ENCODE measurements around the gene SEPTIN14. TPM values are rescaled to one million over a fixed set of nuclear protein-coding genes. Genes with fewer than 3 reads are reported as not detected.

SEPTIN14 gene
- total and polyA plus RNA-seq, 2 of the 8 experiments (the other 6 are each of a cell fraction or from before 2014, with no cell fraction given) = not detected

DNA sequence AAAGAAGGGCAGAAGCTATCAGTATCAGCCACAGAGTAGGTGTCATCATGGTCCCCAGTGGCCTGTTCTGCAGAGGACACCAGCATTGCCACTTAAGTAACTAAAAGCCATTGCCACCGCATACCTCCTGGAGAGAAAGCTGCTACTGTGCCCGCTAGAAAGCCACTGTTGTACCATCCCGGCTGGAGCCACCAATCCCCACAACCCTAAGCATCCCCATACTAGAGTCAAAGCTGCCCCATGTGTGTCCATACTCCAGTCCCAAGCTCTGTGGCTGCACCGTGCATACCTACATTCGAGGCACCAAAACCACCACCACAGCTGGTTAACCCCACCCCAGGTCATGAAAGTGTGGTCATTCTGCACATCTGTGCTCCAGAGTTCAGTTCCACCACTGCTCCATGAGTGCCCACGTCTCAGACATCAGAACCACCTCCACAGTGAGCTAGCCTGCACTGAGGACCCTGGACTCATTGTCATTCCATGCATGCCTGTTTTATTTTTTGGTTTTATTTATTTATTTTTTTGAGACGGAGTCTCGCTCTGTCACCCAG, 9.5 kb upstream of the SEPTIN14 start:
- TF ChIP-seq JUND (IDR thresholded peaks at IDR 0.05; ENCODE audit: low read length) = no peak
- TF ChIP-seq CHD1 (IDR thresholded peaks at IDR 0.05; ENCODE audit: low read depth, low read length) = no peak
- TF ChIP-seq KDM5A (IDR thresholded peaks at IDR 0.05; ENCODE audit: low read length) = no peak
- TF ChIP-seq SUZ12 (IDR thresholded peaks at IDR 0.05; ENCODE audit: low read length) = no peak
- no peak for TF ChIP-seq BCL11A (IDR thresholded peaks at IDR 0.05; ENCODE audit: low read depth in 2 of 2, low read length in 2 of 2)
- no peak for TF ChIP-seq POU5F1 (IDR thresholded peaks at IDR 0.05; ENCODE audit: low read depth, low read length)
- TF ChIP-seq HDAC6 (IDR thresholded peaks at IDR 0.05; ENCODE audit: low read depth, low read length) = no peak
- TF ChIP-seq SAP30 (IDR thresholded peaks at IDR 0.05; ENCODE audit: insufficient read depth, insufficient replicate concordance, low read length) = no peak
- TF ChIP-seq NANOG (IDR thresholded peaks at IDR 0.05; ENCODE audit: insufficient read depth, low read depth, low read length, poor library complexity, severe bottlenecking) = no peak
- TF ChIP-seq JUN (IDR thresholded peaks at IDR 0.05; ENCODE audit: low read depth, low read length) = no peak
- peaks cover 0 to 12% of the 10 kb centered on the region in 2 experiments; a peak in 3 of 4 replicates for H3K9me3 ChIP-seq (ENCODE audit: insufficient read depth in 2 of 2, low read depth in 1 of 2, low read length in 1 of 2)
- H3K27ac ChIP-seq (ENCODE audit: low read depth, low read length) = no peak overlapping the region
- no peak overlapping the region for H2AFZ ChIP-seq (ENCODE audit: low read length)
- H3K79me2 ChIP-seq (ENCODE audit: control insufficient read depth in 1 of 2, insufficient read depth in 2 of 2, low read length in 2 of 2) = no peaks in the 10 kb centered on the region
- H3K23me2 ChIP-seq (ENCODE audit: low read depth, low read length) = no peaks in the 10 kb centered on the region
- H3K4ac ChIP-seq (replicated peaks; ENCODE audit: insufficient read length, low read depth, low read length) = no peak overlapping the region
- no peak overlapping the region for H2BK15ac ChIP-seq (ENCODE audit: low read length)
- 80% methylated on average over 7 of the region's 8 CpGs; no CpG with 5 or more reads in 1 of the 2 experiments for WGBS, 2 experiments (ENCODE audit: extremely low coverage in 1 of 2, insufficient coverage in 1 of 2, insufficient read length in 1 of 2, insufficient replicate concordance in 2 of 2, low coverage in 1 of 2, low lambda C conversion rate in 2 of 2, missing lambda C conversion rate in 1 of 2)
- no peaks in the 10 kb centered on the region for H3K79me1 ChIP-seq (ENCODE audit: low read depth, low read length)
- no peak overlapping the region for H3K23ac ChIP-seq (ENCODE audit: insufficient read length)
- H3K4me3 ChIP-seq (ENCODE audit: extremely low read depth in 1 of 4, insufficient read depth in 2 of 4, low read depth in 3 of 4, low read length in 4 of 4) = no peak overlapping the region
- no peaks in the 10 kb centered on the region for H3K36me3 ChIP-seq (ENCODE audit: control insufficient read depth in 2 of 4, insufficient read depth in 4 of 4, low read length in 3 of 4)
- ChIA-PET POLR2A (ENCODE audit: partially characterized antibody) (no interaction called here), CTCF (ENCODE audit: partially characterized antibody) (interaction anchor here (0.9 kb wide), 1 partner anchor 9 kb away, joined by 3 read pairs; no protein-coding TSS in a partner anchor)
- no peak overlapping the region for H4K91ac ChIP-seq (replicated peaks; ENCODE audit: insufficient read length, low read length)
- H4K20me1 ChIP-seq (replicated peaks in 1 of 2; ENCODE audit: control insufficient read depth in 1 of 2, insufficient read depth in 2 of 2, low read length in 2 of 2) = no peaks in the 10 kb centered on the region
- H3K18ac ChIP-seq (ENCODE audit: extremely low read depth, low read length) = no peak overlapping the region
- no peak overlapping the region for H3K9ac ChIP-seq (replicated peaks in 1 of 4; ENCODE audit: extremely low read depth in 1 of 4, low read depth in 3 of 4, low read length in 3 of 4)
- no peaks in the 10 kb centered on the region for H3K27me3 ChIP-seq (replicated peaks in 1 of 4; ENCODE audit: control insufficient read depth in 3 of 4, extremely low read depth in 1 of 4, insufficient read depth in 3 of 4, low read length in 3 of 4)
- no peak for FAIRE-seq
- H2AK5ac ChIP-seq (ENCODE audit: low read depth, low read length) = no peak overlapping the region
- DNase-seq (ENCODE audit: low read depth in 1 of 2, low spot score in 2 of 2) = no peak
- no peak overlapping the region for H2BK120ac ChIP-seq (replicated peaks; ENCODE audit: low read depth, low read length)
- no peak overlapping the region for H4K5ac ChIP-seq (ENCODE audit: insufficient read length, low read depth, low read length)
- H3K4me1 ChIP-seq (replicated peaks in 1 of 4; ENCODE audit: control insufficient read depth in 3 of 4, insufficient read depth in 4 of 4, low read length in 3 of 4) = no peaks in the 10 kb centered on the region
- no peak overlapping the region for H3K4me2 ChIP-seq (ENCODE audit: insufficient read depth in 1 of 2, low read depth in 2 of 2, low read length in 2 of 2)
- H3K14ac ChIP-seq (ENCODE audit: insufficient read length) = no peak overlapping the region
- no peak overlapping the region for H2BK20ac ChIP-seq (ENCODE audit: low read length)
- H4K8ac ChIP-seq (ENCODE audit: extremely low read depth, insufficient read depth, low read length) = peak overlapping the region; percentile 2; the same call in 1 of the 2 replicates
- H2BK5ac ChIP-seq (ENCODE audit: low read depth, low read length) = no peak overlapping the region
- no peak overlapping the region for H3K56ac ChIP-seq (replicated peaks; ENCODE audit: insufficient read length, low read depth, low read length)
- no peak overlapping the region for H2BK12ac ChIP-seq (ENCODE audit: low read depth, low read length)
